BLaER1 (cell line): ENCODE measurements around the gene PRRC2B.
"Not testable (repeated sequence)": the region's sequence is repeated elsewhere in the genome, so short reads cannot be mapped to it uniquely, and the experiment has no call there.

Experiments
- H3K27ac ChIP-seq: shearing (Covaris generic); formaldehyde crosslinking; 2 replicates; pipeline ENCODE4 v1.8.1; 2022
- H3K27me3 ChIP-seq: shearing (Covaris generic); formaldehyde crosslinking; 2 replicates; pipeline ENCODE4 v1.8.1; 2022
- H3K36me3 ChIP-seq: shearing (Covaris generic); formaldehyde crosslinking; 2 replicates; pipeline ENCODE4 v1.8.1; 2022
- H3K4me1 ChIP-seq: shearing (Covaris generic); formaldehyde crosslinking; 2 replicates; pipeline ENCODE4 v1.8.1; 2022
- H3K4me2 ChIP-seq: shearing (Covaris generic); formaldehyde crosslinking; 2 replicates; pipeline ENCODE4 v1.8.1; 2022
- H3K4me3 ChIP-seq: shearing (Covaris generic); formaldehyde crosslinking; 2 replicates; pipeline ENCODE4 v1.8.1; 2022
- H3K9ac ChIP-seq: shearing (Covaris generic); formaldehyde crosslinking; 2 replicates; pipeline ENCODE4 v1.8.1; 2022
- H3K9me3 ChIP-seq: shearing (Covaris generic); formaldehyde crosslinking; 2 replicates; pipeline ENCODE4 v1.8.1; 2022
- H4K20me1 ChIP-seq: shearing (Covaris generic); formaldehyde crosslinking; 2 replicates; pipeline ENCODE4 v1.8.1; 2022
- Cebpa-rat ChIP-seq: shearing (Covaris generic); IDR thresholded peaks from 2 replicates; pipeline ENCODE4 v1.8.1; 2022

The PRRC2B gene

DNA sequence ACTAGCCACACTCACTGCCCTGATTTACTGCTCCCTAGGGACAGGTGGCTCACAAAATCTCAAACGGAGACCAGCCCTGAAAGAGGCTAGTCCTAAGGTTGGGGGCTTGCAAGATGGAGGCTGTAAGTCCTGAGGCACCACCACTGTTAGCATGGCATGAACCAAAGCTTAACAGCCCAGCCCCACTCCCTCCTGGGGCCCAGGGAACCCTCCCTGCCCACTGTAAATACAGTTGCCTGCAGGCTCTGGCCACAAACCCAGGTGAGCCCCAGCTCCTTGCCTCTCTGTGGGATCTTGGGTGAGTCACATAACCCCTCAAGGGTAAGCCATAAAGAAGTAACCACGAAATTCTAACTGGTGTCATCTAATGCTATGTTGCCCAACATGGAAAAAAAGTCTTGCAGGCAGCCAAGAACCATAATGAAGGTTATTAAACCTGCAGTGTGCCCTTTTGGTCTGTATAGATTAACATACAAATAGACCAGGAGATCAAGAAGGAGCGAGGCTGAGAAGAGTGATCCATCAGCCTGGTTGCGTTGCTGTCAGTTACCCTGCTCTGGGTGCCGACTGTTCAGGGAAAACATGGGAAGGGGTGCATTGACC lies 107.2 kb downstream of the PRRC2B start:
- Histone ChIP-seq H3K9ac (no peak overlapping the region), H3K27ac (no peak overlapping the region), H3K27me3 (no peaks in the 10 kb centered on the region), H3K9me3 (no peaks in the 10 kb centered on the region), H3K4me3 (no peak overlapping the region), H4K20me1 (peaks cover 72% of the 10 kb centered on the region), H3K4me1 (peaks cover 34% of the 10 kb centered on the region), H3K4me2 (no peak overlapping the region), H3K36me3 (peaks cover 45% of the 10 kb centered on the region)
- no peak for TF ChIP-seq Cebpa-rat

DNA sequence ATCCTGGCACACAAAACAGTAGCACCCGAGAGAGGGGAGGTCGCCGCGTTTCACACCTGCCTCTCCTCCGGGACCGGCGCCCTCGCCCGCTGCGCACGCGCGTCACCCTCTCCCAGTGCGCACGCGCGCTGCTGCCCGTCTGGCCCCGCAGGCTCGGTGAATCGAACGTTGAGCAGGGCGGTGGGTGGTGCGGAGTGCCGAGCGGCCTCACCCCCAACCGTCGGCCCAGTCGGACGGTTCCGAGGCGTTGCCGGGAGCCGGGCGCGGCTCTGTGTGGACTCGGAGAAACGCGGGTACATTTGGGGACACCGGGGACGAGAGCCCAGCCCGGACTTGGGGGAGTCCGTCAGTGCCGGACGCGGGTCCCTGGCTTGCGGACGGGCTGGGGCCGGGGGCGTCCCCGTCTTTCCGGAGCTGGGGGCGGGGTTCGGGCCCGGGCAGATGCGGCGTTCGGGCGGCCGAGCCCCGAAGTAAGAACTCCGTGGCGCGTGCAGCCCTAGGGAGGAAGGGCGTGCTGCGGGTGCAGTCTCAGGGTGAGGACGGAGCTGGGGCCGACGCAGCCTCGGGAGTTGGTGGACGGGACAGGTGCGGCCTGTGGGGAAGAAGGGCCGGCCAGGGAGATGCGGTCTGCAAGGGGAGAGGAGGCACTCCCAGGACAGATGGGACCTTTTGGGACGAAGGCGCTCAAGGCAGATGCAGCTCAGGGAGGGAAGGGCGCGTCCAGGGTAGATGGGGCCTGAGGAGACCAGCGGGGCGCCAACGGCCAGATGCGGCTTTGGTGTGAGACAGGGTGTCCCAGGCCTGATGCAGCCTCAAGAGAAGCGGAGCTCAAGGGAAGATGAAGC lies 109.1 kb downstream of the PRRC2B start, which contains the start of gene POMT1:
Gene POMT1 (plus strand): TSS at position 138 of the 845 bp plus-strand sequence. CDS start 1,301 bp downstream, outside the sequence.
- peak within 1 kb of the TSS; percentile 88 for H3K27ac ChIP-seq

DNA sequence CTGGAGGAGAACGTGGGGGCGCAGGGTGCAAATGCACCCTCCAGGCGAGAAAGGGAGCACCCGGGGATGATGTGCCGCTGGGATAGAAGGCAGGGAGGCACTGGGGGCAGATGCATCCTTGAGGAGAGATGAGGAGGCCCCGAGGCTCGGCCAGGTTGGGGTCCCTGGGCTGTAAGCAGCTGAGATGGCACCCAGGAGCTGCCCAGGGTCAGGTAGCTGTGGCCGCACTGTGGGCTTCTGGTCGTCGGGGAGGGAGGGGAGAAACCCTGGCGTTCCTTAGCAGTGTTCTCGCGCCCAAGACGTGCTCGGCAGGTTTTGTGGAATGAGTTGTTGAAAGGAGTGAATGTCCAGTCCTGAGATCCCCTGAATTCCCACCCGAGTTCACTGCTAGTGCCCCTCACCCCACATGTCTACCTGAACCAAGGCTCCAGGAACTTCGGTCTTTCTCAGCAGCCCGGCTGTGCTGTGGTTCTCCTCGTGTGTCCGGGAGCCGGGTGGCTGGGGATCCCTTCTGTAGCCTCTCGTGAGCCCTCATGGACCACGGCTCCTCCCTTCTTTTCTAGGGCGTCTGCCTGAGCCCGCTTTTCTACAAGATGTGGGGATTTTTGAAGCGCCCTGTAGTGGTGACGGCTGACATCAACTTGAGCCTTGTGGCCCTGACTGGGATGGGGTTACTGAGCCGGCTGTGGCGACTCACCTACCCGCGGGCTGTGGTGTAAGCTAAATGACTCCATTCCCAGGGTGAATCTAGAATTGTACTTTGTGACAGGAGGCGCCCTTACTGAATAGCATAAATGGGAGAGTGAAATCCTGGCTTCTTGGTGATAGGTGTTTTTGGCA lies 110.0 kb downstream of the PRRC2B start:
- TF ChIP-seq Cebpa-rat = no peak
- Histone ChIP-seq H3K9me3 (no peaks in the 10 kb centered on the region), H4K20me1 (peaks cover 52% of the 10 kb centered on the region), H3K4me3 (peak overlapping the region; percentile 97), H3K9ac (peak overlapping the region; percentile 92), H3K27ac (peak overlapping the region; percentile 88), H3K4me2 (peak overlapping the region; percentile 99), H3K36me3 (peaks cover 37% of the 10 kb centered on the region), H3K4me1 (peaks cover 34% of the 10 kb centered on the region), H3K27me3 (no peaks in the 10 kb centered on the region)

More for the DNA sequence above, 109.1 kb downstream of the PRRC2B start, which contains the start of gene POMT1:
- Histone ChIP-seq H4K20me1 (peaks cover 60% of the 10 kb centered on the region), H3K9me3 (no peaks in the 10 kb centered on the region), H3K4me2 (peak within 1 kb of the TSS; percentile 99), H3K4me3 (peak within 1 kb of the TSS; percentile 97), H3K4me1 (peaks cover 34% of the 10 kb centered on the region), H3K36me3 (peaks cover 39% of the 10 kb centered on the region), H3K27me3 (no peaks in the 10 kb centered on the region), H3K9ac (peak within 1 kb of the TSS; percentile 92)
- no peak for TF ChIP-seq Cebpa-rat

DNA sequence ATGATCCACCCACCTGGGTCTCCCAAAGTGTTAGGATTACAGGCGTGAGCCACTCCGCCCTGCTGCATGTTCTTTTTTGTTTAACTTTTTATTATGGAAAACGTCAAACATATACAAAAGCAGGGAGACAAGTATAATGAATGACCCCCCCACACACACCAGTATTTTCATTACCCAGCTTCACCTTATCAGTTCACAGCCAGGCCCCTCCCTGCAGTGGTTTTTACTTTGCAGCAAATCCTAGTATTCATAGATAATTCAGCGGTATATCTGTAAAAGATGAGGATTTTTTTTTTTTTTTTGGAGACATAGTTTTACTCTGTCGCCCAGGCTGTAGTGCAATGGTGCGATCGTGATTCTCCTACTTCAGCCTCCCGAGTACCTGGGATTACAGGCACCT lies 111.1 kb downstream of the PRRC2B start:
- Histone ChIP-seq H3K4me1 (peaks cover 34% of the 10 kb centered on the region), H3K4me3 (no peak overlapping the region), H3K4me2 (no peak overlapping the region; the same call in 1 of the 2 replicates), H4K20me1 (peaks cover 40% of the 10 kb centered on the region), H3K27me3 (no peaks in the 10 kb centered on the region), H3K36me3 (peaks cover 37% of the 10 kb centered on the region), H3K9me3 (no peaks in the 10 kb centered on the region), H3K9ac (no peak overlapping the region), H3K27ac (no peak overlapping the region)
- TF ChIP-seq Cebpa-rat = no peak

DNA sequence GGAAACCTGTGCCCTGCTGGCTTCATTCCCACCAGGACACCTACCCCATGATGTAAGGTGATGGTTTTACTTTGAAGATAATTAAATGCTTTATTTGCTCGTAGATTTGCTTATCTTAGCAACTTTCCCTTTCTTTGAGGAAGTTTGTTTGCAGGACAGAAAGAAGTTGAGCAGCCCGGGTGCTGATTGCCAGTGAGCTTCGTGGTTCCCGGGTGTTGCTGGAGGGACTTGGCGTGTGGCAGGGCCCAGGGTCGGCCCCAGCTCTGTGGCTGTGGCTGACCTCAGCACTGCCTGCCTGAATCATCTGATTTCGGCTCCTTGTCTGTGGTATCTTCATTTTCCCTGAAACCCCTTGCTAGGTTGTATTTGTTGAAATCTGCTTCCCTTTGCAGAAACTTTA lies 117.5 kb downstream of the PRRC2B start:
- Histone ChIP-seq H3K4me2 (no peak overlapping the region), H3K27ac (no peak overlapping the region), H3K36me3 (peaks cover 83% of the 10 kb centered on the region)

DNA sequence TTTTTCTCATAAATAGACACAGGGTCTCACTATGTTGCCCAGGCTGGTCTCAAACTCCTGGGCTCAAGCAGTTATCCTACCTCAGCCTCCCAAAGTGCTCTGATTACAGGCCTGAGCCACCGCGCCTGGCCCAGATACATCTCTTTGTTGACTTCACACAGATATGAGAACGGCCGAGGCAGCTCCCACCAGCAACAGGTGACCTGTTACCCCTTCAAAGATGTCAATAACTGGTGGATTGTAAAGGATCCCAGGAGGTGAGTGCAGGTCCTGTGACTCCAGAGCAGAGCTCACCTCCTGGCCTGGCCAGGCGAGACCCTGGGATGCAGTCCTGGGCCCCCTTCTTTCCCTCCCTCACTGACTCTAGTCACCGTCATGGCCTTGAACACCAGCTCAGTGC lies 118.0 kb downstream of the PRRC2B start:
- Histone ChIP-seq H3K4me3 (no peak overlapping the region), H3K4me1 (peaks cover 34% of the 10 kb centered on the region), H3K9ac (no peak overlapping the region), H3K4me2 (peak overlapping the region; percentile 72; the same call in 1 of the 2 replicates), H3K27me3 (no peaks in the 10 kb centered on the region), H3K9me3 (no peaks in the 10 kb centered on the region), H3K36me3 (peaks cover 84% of the 10 kb centered on the region), H3K27ac (no peak overlapping the region), H4K20me1 (peaks cover 40% of the 10 kb centered on the region)
- no peak for TF ChIP-seq Cebpa-rat

More for the DNA sequence above, 117.5 kb downstream of the PRRC2B start:
- no peak for TF ChIP-seq Cebpa-rat
- H3K9ac ChIP-seq = no peak overlapping the region
- peaks cover 40% of the 10 kb centered on the region for H4K20me1 ChIP-seq
- no peaks in the 10 kb centered on the region for H3K27me3 ChIP-seq
- peaks cover 34% of the 10 kb centered on the region for H3K4me1 ChIP-seq
- no peaks in the 10 kb centered on the region for H3K9me3 ChIP-seq
- no peak overlapping the region for H3K4me3 ChIP-seq

DNA sequence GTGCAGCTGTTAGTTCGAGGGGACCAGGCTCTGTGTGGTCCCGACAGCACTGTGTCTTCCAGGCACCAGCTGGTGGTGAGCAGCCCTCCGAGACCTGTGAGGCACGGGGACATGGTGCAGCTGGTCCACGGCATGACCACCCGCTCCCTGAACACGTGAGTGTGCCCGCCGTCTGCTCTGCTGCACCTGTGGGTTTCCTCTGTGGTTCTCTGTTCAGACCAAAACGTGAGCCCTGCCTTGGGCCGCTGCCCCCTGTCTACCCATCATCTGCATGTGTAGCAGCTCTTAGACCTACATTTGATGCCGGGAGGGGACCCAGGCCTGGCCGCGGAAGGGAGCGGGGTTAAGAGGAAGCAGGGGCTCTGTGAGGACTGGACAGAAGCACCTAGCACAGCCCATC lies 119.3 kb downstream of the PRRC2B start:
- Histone ChIP-seq H3K9ac (no peak overlapping the region), H3K4me1 (peaks cover 34% of the 10 kb centered on the region), H3K4me3 (no peak overlapping the region), H3K27me3 (no peaks in the 10 kb centered on the region), H3K4me2 (peak overlapping the region; percentile 72), H3K9me3 (no peaks in the 10 kb centered on the region), H3K36me3 (peaks cover 87% of the 10 kb centered on the region), H3K27ac (no peak overlapping the region), H4K20me1 (peaks cover 32% of the 10 kb centered on the region)
- TF ChIP-seq Cebpa-rat = no peak

DNA sequence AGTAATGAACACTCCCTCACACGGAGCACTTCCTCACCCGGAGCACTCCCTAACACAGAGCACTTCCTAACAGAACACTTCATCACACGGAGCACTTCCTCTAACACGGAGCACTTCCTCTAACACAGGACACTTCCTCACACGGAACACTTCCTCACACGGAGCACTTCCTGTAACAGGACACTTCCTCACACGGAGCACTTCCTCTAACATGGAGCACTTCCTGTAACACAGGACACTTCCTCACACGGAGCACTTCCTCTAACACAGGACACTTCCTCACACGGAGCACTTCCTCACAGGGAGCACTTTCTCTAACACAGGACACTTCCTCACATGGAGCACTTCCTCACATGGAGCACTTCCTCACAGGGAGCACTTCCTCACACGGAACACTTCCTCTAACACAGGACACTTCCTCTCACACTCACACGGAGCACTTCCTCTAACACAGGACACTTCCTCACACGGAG lies 121.7 kb downstream of the PRRC2B start:
- peaks cover 87% of the 10 kb centered on the region for H3K36me3 ChIP-seq
- not testable (repeated sequence) for H3K4me2 ChIP-seq, H3K27ac ChIP-seq, H3K9ac ChIP-seq, H3K9me3 ChIP-seq, H3K4me3 ChIP-seq, H3K27me3 ChIP-seq
- H4K20me1 ChIP-seq = peaks cover 32% of the 10 kb centered on the region
- H3K4me1 ChIP-seq = peaks cover 34% of the 10 kb centered on the region

DNA sequence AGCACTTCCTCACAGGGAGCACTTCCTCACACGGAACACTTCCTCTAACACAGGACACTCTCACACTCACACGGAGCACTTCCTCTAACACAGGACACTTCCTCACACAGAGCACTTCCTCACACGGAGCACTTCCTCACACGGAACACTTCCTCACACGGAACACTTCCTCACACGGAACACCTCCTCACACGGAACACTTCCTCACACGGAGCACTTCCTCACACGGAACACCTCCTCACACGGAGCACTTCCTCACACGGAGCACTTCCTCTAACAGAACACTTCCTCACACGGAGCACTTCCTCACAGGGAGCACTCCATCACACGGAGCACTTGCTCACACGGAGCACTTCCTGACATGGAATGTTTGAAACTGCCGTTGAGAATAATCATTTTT lies 122.2 kb downstream of the PRRC2B start:
- Histone ChIP-seq H3K27ac (no peak overlapping the region), H3K9ac (no peak overlapping the region), H3K36me3 (peaks cover 87% of the 10 kb centered on the region), H3K9me3 (no peaks in the 10 kb centered on the region), H4K20me1 (peaks cover 32% of the 10 kb centered on the region), H3K4me3 (no peak overlapping the region), H3K4me1 (peaks cover 34% of the 10 kb centered on the region), H3K4me2 (no peak overlapping the region), H3K27me3 (no peaks in the 10 kb centered on the region)
- TF ChIP-seq Cebpa-rat = no peak
